ENCODE data around the gene MCHR2.

- TF ChIP-seq CTCF (IDR thresholded peaks at IDR 0.05): no peak
- no peak for TF ChIP-seq POLR2A (IDR thresholded peaks at IDR 0.05)
- TF ChIP-seq EP300 (IDR thresholded peaks at IDR 0.05): no peak
Observed at GRCh38 chr6:99967052-99967451, 27.0 kb downstream of the MCHR2 start.

All from suprapubic skin (tissue), 3 donors.